DMS153 treated with DMSO at 0.1 percent for 48 hours (cell line): ENCODE results near the gene CNIH2.
"Not testable (repeated sequence)": the region's sequence is repeated elsewhere in the genome, so short reads cannot be mapped to it uniquely, and the experiment has no call there.

Experiments used
- DNase-seq: peaks from one replicate; lab custom pipeline; 2025; ENCODE audit not compliant: unreplicated experiment; lab: John Stamatoyannopoulos, UW

CNIH2 gene

DNA sequence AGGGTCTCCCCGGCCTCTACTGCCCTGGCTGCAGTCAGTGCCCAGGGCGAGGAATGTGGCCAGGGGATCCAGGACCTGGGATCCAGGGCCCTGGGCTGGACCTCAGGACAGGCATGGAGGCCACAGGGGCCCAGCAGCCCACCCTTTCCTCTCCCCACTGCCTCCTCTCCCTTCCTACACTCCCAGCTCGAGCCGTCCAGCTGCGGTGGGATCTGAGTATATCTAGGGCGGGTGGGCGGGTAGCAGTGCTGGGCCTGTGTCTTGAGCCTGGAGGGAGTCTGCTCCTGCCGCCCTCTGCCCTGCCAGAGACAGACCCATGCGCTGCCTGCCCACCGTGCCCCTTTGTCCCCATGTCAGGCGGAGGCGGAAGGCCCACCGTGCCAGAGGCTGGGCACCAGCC lies 1.4 kb upstream of the CNIH2 start:
- not testable (repeated sequence) for DNase-seq

DNA sequence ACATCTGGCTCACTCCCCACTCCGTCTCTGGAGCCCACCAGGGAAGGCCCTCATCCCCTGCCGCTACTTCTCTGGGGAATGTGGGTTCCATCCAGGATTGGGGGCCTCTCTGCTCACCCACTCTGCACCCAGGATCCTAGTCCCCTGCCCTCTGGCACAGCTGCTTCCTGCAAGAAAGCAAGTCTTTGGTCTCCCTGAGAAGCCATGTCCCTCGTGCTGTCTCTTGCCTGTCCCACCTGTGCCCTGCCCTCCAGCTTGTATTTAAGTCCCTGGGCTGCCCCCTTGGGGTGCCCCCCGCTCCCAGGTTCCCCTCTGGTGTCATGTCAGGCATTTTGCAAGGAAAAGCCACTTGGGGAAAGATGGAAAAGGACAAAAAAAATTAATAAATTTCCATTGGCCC lies 911 bp upstream of the CNIH2 start:
- DNase-seq, result not testable (repeated sequence)

DNA sequence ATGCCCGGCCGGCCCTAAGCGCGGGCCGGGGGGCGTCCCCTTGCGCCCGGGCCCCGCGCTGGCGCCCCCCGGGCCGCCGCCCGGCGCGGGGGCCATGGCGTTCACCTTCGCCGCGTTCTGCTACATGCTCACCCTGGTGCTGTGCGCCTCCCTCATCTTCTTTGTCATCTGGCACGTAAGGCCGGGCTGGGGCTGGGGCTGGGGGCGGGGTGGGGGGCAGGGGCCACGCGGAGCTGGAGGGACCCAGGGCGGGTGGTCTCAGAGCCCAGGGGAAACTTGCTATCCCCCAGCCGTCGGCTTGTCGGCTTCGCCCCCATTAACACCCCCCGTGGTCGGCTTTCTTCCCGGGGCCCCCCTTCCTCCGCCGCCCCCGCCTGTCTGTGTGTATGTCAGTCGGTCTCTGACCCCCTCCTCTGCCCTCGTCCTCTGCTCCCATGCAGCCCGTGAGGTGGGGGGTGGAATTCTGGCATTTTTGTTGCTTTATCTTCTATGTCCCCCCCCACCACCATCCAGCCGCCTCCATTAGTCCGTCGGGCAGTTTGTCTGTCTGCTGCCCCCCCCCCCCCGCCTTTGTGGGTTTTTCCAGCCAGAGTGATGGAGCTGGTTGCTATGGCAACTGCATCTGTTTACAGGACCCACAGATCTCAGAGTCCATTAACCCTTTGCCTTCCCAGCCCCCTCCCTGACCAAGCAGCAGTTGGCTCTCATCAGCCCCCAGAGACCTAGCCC lies 552 bp downstream of the CNIH2 start:
- DNase-seq, result no peak

DNA sequence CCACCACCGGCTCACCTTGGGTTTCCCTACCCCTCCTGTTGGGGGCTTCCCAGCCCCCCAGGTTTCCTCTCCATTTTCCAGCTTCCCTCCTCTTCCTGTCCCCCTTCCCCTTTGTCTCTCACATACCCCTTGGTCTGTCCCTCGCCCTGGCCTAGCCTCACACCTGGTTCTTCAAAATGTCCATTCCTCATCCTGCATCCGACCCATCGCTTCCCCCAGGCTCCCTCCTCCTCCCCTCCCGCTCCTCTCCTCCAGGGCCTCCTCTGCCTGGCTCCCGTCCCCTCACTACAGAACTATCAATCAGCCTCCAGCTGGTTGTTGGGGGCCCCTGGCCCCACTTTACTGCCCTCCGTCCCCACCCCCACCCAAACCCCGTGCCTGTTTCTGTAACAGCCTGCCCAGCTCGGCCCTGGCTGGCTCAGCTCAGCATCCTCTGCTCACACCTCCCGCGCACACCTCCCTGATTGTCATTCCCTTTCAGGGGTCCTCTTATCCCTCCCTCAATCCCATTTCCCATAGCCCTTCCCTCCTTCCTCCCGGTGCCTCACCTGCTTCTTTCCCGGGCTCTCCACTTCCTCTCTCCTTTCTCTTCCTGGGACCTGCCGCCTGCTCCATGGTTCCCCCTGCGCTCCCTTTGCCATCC lies 1.2 kb downstream of the CNIH2 start:
- DNase-seq, result no peak

DNA sequence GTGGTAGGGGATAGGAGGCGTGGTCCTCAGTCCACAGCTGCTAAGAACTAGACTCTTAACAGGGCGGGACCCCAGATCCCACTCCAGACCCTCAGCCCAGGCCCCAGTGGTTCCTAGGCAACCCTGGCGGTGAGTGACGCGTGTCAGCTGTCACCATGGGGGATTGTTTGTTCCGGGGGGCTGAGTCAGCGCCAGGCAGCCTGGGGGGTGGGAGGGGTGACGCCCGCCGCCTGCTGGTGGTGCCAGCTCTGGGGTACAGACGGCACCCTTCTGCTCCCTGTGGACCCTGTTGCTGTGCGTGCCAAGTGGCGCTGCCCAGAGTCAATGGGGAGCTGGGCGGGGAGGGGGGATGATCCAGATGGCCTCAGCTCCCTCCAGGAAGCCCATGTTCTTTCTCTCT lies 2.5 kb downstream of the CNIH2 start:
- DNase-seq, result no peak

DNA sequence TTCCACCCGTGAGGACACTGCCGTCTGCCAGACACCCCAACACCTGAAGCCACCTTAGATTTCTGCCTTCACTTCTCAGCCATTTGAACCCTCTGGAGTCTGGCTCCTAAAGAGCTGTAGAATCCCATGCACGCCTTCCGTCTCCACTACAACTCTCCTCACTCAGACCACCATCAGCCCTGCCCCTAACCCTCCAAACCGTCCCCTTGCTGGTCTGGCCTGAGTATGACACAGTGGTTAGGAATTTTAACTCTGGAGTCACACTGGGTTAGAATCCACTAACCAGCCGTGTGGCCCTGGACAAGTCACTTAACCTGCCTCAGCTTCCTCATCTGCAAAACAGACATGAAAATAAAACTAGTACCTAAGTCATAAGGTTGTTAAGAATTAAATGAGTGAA lies 3.0 kb downstream of the CNIH2 start:
- DNase-seq, result no peak

DNA sequence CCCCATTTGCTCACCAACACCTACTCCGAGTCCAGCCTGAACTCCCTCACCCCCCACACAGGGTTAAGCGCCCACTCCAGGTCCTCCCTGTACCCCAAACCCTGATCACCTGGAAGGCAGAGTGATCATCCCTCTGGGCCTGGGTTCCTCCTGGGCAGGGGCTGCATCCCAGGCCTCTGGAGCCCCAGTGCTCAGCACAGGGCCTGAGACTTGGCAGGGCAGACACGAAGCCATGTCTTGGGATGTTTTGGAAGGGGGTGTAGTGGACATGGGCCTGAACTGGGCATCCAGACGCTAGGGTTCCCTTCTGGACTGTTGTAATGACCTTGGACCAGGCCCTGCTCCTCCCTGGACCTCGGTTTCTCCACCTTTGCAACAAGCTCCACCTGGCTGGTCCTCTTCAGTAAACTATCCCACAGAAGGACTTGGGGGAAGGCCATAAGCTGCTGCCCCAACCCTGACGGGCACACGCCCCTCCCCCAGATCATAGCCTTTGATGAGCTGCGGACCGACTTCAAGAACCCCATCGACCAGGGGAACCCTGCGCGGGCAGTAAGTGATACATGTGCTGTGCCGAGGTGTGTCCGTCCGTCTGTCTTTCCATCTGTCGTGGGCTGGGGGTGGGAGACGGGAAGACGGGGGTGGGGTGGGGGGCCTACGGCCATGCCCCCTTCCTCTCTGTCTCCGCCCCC lies 3.9 kb downstream of the CNIH2 start:
- no peak for DNase-seq

DNA sequence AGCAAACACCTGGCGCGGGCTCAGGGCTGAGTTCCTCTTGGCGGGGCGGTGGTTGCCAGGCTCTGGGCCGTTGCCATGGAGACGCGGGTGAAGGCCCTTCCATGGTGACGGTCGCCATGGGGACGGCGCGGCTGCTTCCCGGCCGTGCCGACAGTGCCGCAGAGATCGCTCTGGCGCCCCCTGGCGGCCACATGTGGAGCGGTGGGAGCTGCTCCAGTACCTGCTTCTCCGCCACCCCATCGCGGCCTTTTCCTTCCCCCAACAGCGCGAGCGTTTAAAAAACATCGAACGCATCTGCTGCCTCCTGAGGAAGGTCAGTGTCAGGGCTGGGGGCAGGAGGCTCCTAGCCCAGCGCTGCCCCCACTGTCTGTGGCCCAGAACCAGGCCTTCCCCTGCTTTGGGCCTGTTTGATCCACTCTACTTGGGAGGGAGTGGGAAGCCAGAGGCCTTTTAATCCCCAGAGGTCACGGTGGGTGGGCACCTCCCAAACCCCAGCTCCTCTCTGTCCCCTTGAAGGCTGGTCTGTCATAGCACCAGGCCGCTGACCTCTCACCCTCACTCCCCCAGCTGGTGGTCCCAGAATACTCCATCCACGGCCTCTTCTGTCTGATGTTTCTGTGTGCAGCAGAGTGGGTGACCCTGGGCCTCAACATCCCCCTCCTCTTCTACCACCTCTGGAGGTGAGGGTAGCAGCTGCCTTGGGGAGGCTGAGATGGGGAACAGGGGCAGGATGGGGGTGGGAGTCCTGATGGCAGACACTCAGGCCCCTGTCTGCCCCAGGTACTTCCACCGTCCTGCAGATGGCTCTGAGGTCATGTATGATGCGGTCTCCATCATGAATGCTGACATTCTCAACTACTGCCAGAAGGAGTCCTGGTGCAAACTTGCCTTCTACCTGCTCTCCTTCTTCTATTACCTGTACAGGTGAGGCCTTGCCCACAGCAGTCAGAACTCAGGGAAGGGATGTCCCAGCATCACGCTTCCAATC lies 4.8 kb downstream of the CNIH2 start:
- DNase-seq, result peak; percentile 92

DNA sequence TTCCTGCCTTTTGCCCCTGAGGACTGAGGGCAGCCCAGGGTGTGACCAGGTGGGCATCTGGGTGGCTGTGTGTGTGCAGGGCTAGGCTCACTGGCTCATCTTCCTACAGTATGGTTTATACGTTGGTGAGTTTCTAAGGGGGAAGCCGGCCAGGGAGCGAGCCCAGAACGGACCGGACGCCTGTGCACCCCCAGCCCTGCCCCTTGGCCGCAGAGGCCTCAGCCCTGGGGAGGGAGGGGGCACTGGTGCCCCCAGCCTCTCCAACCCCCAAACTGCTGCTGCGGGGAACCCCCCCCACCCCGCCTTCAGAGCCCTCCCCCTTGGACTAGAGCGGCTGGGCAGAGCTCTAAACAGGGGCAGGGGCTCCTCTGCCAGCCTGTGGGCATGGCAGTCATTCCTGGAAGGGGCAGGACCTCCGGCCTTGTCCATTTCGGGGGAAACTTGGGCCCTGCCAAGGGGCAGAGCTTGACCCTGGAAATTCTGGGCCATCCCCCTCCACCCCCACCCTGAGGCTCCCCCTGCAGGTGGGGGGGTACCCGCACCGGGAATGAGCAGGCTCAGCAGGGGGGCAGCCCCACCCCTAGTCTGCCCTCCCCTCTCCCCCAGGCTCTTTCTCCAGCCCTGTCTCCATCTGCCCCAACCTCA lies 5.6 kb downstream of the CNIH2 start:
- no peak for DNase-seq

DNA sequence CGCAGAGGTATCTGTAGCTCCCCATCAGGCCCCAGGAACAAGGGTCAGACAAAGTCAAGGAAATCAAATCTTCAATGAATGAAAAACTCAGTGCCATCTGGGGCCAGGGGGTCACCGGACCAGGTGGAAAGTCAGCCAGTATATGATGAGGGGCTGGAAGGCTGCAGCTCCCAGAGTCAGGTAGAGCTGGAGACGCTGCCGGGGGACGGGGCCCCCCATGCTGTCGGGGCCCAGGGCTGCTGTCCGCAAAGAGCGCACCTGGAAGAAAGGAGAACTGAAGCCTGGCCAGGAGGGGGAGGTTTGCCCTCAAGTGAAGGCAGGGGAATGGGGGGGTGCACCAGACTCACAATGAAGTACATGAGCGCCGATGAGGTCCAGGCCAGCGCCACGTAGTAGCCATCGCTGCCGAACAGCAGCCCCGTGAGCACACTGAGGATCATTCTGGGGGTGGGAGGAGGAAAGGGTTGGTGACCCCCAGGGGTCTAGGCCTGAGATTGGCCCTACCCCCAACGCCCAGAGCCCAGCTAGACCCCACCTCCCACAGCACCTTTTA lies 6.6 kb downstream of the CNIH2 start:
- no peak for DNase-seq

DNA sequence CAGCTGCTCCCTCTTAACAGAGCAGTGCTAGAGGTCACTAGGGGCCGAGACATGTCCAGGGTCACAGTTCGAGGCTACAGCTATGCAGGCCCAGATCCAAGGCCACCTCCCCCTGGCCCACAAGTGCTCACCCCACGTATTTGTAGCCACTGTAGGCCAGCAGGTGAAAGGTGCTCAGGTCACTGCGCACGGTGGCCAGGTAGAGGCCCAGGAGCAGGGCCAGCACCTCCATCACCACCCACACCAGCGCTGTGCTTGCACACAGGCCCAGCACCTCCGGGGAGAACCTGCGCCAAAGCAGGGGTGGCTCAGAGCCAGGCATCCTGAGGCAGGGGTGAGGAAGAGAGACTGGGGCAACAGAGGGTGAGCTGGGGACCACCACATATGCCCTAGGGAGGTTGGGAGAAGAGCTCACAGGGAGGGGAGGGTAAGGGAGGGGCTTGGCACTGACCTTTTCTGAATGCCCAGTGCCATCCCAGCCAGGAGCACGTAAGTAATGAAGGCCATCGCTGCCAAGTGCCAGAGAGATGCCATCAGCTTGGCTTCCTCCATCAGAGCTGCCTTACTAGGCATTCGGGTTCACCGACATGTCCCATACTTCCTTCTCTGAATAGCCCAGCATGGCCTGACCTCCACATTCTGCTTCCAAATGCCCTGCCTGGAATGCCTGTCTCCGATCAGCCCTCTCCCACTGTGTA lies 7.4 kb downstream of the CNIH2 start:
- no peak for DNase-seq

DNA sequence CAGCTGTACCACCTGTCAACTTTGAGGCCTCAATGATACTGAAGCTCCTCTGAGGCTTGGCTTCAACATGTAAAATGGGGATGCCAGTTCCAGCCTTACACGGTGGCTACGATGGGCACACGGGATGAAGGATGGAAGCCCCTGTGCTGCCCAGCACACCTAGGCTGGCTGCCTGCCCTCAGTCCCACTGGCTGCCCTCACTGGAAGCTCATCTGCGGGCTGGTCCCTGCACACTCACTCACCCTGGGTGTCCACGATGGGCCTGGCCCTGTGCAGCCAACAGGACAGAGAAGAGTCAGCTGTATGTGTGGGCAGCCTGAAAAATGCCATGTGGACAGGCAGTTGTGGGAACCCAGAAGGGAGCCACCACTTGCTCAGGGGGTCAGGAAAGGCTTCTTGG lies 8.7 kb downstream of the CNIH2 start:
- DNase-seq, result no peak

DNA sequence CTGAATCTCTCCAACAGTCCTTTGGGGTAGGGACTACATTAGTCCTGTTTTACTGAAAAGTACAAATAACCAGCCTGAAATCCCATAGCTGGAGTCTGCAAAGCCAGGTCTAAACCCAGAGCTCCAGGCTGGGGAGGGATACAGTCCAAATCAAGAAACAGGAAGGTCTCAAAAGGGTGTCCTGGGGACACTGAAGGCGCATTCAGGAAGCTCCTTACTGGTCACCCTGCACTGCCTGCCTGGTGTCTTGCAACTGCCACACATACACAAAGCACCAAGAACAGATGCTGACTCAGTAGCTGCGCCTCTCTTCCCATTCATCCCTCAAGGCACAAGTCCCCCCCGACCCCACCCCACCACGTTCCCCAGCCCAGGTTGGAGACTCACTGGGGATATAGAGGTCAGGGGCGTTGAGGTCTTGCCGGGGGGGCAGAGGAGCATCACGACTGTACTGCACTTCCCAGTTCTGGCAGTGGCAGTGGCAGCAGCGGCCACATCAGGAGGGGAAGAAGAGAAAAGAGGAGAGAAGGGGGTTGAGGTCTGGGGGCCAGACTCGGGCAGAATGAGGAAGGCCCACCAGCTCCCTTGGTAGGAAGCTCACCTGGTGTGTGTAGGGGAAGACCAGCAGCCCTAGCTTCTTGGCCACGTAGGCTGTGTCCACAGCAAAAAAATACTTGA lies 9.4 kb downstream of the CNIH2 start:
- DNase-seq, result no peak

DNA sequence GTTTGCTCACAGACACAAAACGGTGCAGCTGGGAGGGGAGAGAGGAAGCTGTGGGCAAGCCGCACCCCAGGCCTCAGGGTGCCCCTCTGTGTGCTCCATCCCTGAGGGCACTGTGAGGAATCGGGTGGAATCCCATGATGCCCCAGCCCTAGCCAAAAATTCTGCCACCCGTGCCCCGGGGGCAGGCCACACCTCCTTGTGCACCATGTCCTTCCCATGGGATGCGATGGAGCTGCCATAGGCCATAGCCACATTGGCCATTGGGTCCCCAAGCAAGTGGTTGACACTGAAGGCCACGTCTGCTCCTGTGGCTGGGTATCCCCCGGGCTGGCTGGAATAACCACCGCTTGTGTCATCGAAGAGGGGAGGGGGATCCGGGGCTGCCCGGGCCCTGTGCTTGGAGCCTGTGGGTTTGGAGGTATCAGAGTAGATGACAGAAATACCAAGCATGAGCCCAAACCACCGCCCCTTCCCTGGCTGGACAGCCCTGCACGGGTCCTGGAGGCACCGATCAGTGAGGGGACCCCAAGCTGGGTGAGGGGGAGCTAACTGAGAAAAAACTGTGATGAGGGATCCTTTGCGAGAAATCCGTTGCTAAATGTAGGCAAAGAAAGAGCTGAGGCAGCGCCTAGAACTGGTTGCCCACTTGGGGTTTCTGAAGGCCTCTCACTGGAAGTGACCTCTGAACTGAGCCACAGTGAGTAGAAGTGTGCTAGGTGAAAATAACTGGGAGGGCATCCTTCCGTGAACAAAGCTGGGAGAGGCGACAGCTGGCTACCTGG lies 10.1 kb downstream of the CNIH2 start:
- DNase-seq, result no peak

DNA sequence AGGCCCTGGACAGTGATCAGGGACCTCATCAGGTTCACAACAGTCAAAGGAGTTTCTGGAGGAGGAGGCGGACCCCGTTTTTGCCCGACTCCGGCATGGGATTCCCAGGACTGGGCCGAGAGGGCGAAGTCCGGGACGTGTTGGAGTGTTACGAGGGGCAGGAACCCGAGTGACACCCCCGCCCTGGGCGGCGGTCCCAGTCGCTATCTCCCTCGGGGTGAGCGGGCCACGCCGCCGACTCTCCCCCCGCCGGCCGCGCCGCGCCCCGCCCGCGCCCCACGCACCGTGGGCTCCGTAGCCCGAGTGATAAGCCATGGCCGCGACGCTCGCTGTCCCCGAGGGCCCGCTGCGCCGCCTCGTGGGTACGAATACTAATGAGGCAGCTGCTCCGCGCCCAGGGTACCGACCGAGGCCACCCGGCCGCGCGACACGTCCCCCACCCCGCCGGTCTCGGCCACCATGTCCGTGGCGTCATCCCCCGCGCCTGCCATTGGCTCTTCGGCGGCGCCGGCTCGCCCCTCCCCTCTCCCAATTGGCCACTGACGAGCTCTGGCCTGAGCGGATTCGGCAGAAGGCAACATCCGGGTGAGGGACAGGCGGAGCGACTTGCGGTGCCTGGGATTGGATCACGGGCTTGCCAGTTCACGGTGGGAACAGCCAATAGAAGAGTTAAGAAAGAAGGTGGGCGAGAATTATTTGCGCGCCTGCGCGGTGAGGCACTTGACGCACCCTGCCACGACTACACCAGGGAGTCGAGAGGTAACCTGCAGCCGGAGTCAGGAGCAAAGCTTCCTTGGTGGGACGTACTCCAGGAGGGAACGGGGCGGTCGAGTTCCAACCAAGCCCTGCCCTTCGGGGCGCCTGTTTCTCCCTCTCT lies 10.9 kb downstream of the CNIH2 start, which contains the start of gene YIF1A:
TSS of gene YIF1A (minus strand) at position 473 of the 877 bp plus-strand sequence. CDS start at position 315, 158 bp downstream.
- peak; percentile 97 for DNase-seq

DNA sequence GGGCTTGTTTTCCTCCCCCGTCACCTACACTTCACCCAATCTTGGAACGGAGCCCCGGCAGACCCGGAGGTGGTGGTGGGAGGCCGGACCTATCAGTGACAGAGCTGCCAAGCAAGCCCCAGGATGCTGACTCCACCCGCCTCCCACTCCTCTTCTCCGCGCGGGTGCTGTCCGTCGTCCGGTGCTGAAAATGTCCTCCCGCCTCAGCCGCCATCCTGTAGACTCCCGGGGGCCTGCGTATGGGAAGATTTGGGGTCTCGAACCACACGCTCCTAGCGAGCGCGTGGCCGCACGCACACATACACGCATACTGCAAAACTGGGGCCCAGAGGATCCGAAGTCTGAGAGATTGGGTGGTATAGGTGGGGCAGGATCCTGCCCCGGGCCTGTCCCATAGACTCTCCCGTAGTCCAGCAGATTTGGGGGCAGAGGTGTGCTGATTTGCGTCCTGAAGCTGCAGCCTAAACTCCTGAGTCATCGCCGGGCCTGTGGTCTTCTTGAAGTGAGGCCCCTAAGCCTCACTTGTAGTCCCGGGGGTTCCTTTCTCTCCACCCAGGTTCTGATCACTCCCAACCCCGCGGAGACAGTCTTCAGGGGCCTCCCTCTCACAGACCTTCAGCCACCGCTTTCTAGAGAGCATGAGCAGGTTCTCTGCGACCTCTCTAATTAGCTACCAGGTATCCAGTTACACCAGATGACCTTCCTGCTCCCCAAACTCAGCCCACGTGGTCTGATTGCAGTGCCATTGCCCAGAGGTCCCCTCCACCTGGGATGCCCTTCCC lies 11.8 kb downstream of the CNIH2 start:
- peak; percentile 62 for DNase-seq

DNA sequence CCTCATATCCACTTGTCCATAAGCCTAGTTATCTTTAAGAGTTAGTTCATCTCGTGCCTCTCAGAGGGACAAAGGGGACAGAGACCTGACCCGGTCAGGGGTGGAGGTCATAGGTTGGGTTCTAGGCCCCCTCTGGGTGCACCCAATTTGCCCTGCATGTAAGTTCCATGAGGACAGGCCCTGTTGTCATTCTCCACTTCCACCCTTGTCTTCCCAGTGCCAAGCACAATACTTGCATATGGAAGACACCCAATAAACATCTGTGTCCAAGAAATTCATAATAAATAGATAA lies 12.3 kb downstream of the CNIH2 start:
- DNase-seq, result no peak
